ENCODE measurements around the gene ROM1. TPM values are rescaled to one million over a fixed set of nuclear protein-coding genes. Genes with fewer than 3 reads are reported as not detected.

ROM1 gene
- total RNA-seq, 1 experiment from 2014 or later: 2.7 TPM

DNA sequence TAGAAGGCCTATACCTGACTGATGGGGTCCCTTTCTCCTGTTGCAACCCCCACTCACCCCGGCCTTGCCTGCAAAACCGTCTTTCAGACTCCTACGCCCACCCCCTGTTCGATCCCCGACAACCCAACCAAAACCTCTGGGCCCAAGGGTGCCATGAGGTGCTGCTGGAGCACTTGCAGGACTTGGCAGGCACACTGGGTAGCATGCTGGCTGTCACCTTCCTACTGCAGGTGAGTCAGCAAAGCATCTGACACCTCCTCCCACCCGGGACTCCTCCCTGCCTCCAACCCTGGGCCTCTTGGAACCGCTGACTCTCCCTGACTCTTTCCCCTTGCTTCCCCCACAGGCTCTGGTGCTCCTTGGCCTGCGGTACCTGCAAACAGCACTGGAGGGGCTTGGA lies 1.2 kb downstream of the ROM1 start:
- ATAC-seq: peak; percentile 43
- BruUV-seq (replicated peaks): no TSS peak
- ChIA-PET CTCF (no interaction called here), RAD21 (ENCODE audit: low non-redundant PET in 1 of 2, low total read pairs in 2 of 2, uncharacterized antibody in 2 of 2, unreplicated experiment in 2 of 2) (no interaction called here), POLR2A (interaction anchor here (0.9 to 2.2 kb wide), 2 partner anchors 8 to 23 kb away, joined by 3 to 5 read pairs; partner anchors contain the start of genes B3GAT3 and TUT1)
- no peaks in the 10 kb centered on the region for H3K9me3 ChIP-seq (ENCODE audit: control insufficient read depth in 1 of 2, insufficient read depth in 1 of 2, low read depth in 1 of 2, low read length in 2 of 2)
- no peaks in the 10 kb centered on the region for H4K20me1 ChIP-seq (ENCODE audit: insufficient read depth)
- H3K27me3 ChIP-seq (ENCODE audit: insufficient read depth, low read length): no peaks in the 10 kb centered on the region
- peaks cover 0 to 5% of the 10 kb centered on the region in 2 experiments; a peak in 2 of 4 replicates for H3K36me3 ChIP-seq (ENCODE audit: control insufficient read depth in 1 of 2, insufficient read depth in 2 of 2, low read length in 2 of 2)
- peaks cover 28 to 45% of the 10 kb centered on the region in 2 experiments for H3K4me1 ChIP-seq (ENCODE audit: control insufficient read depth in 1 of 2, insufficient read depth in 2 of 2, low read length in 2 of 2)
- peak overlapping the region; percentile 87 for H3K4me2 ChIP-seq (ENCODE audit: low read length)
- H2AFZ ChIP-seq (ENCODE audit: low read depth, low read length, poor library complexity, severe bottlenecking): no peak overlapping the region
- TF ChIP-seq, protein P1, sequence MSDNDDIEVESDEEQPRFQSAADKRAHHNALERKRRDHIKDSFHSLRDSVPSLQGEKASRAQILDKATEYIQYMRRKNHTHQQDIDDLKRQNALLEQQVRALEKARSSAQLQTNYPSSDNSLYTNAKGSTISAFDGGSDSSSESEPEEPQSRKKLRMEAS (IDR thresholded peaks at IDR 0.05): peak; percentile 88
- TF ChIP-seq EZH2phosphoT487 (IDR thresholded peaks at IDR 0.05; ENCODE audit: borderline replicate concordance) (no peak), EZH2 (IDR thresholded peaks at IDR 0.05) (no peak), FOSL1 (IDR thresholded peaks at IDR 0.05; ENCODE audit: low read depth) (no peak), EGR1 (IDR thresholded peaks at IDR 0.05; ENCODE audit: low read depth) (no peak), SIN3A (IDR thresholded peaks at IDR 0.05; ENCODE audit: low read depth) (peak; percentile 66; the same call in 1 of the 2 replicates), CBX3 (IDR thresholded peaks at IDR 0.05; ENCODE audit: low read depth) (no peak), ZFX (IDR thresholded peaks at IDR 0.05) (no peak), TCF7L2 (IDR thresholded peaks at IDR 0.05; ENCODE audit: borderline replicate concordance, extremely low read depth, insufficient read depth, insufficient read length) (no peak), SRF (IDR thresholded peaks at IDR 0.05; ENCODE audit: low read depth) (no peak)
- peaks cover 13% of the 10 kb centered on the region for H3K79me2 ChIP-seq (ENCODE audit: insufficient read depth, low read length)
- DNase-seq (ENCODE audit: low read depth, low spot score): no peak
- peak overlapping the region in 1 of 2 experiments; percentile 32; a peak in 1 of 4 replicates for H3K4me3 ChIP-seq (replicated peaks in 1 of 2; ENCODE audit: low read depth in 1 of 2, low read length in 2 of 2)
- peak overlapping the region; percentile 83 for H3K27ac ChIP-seq (ENCODE audit: low read depth, low read length)
- intact Hi-C loops (cut with micrococcal nuclease): loop anchor here (5.0 kb wide), 1 partner anchor 33 kb away; the partner anchor contains the start of gene GANAB
- H3K9ac ChIP-seq (ENCODE audit: low read length): peak overlapping the region; percentile 93
- no peaks in the 10 kb centered on the region for H3K9me2 ChIP-seq (ENCODE audit: insufficient read depth)

DNA sequence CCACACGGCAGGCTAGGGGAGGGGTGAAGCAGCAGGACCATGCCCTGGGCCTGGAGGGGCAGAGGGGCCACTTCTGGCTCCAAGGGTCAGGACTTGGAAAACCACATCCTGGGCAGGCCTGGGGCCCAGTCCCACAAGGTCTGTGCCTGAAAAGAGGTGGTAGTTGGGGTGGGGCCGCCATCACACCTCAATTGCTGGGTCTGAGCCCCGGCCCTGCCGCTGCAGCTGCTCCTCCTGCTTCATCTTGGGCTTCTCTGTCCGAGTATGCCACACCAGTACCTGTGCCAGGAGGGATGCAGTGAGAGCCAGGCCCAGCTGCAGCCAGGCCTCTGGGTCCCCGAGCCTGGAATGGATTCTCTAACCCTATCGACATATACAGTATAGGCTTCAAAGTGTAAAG lies 2.5 kb downstream of the ROM1 start:
- H3K4me1 ChIP-seq (ENCODE audit: control insufficient read depth in 1 of 2, insufficient read depth in 2 of 2, low read length in 2 of 2): peaks cover 30 to 48% of the 10 kb centered on the region in 2 experiments
- H3K79me2 ChIP-seq (ENCODE audit: insufficient read depth, low read length): peaks cover 17% of the 10 kb centered on the region
- RAD21 ChIA-PET (ENCODE audit: low non-redundant PET in 1 of 2, low total read pairs in 2 of 2, uncharacterized antibody in 2 of 2, unreplicated experiment in 2 of 2): no interaction called here
- POLR2A ChIA-PET: no interaction called here
- H3K4me2 ChIP-seq (ENCODE audit: low read length): peak overlapping the region; percentile 87; the same call in 1 of the 2 replicates
- CTCF ChIA-PET: no interaction called here
- H2AFZ ChIP-seq (ENCODE audit: low read depth, low read length, poor library complexity, severe bottlenecking): no peak overlapping the region
- no peaks in the 10 kb centered on the region for H3K9me3 ChIP-seq (ENCODE audit: control insufficient read depth in 1 of 2, insufficient read depth in 1 of 2, low read depth in 1 of 2, low read length in 2 of 2)
- DNase-seq (ENCODE audit: low read depth, low spot score): no peak
- H4K20me1 ChIP-seq (ENCODE audit: insufficient read depth): no peaks in the 10 kb centered on the region
- no TSS peak for BruUV-seq (replicated peaks)
- no peak overlapping the region for H3K4me3 ChIP-seq (replicated peaks in 1 of 2; ENCODE audit: low read depth in 1 of 2, low read length in 2 of 2)
- peak overlapping the region; percentile 93; the same call in 1 of the 2 replicates for H3K9ac ChIP-seq (ENCODE audit: low read length)
- H3K9me2 ChIP-seq (ENCODE audit: insufficient read depth): no peaks in the 10 kb centered on the region
- H3K27ac ChIP-seq (ENCODE audit: low read depth, low read length): peak overlapping the region; percentile 83
- H3K27me3 ChIP-seq (ENCODE audit: insufficient read depth, low read length): no peaks in the 10 kb centered on the region
- no peak for TF ChIP-seq EZH2phosphoT487 (IDR thresholded peaks at IDR 0.05; ENCODE audit: borderline replicate concordance)
- TF ChIP-seq, protein P1 (IDR thresholded peaks at IDR 0.05): no peak
- TF ChIP-seq TCF7L2 (IDR thresholded peaks at IDR 0.05; ENCODE audit: borderline replicate concordance, extremely low read depth, insufficient read depth, insufficient read length): no peak
- TF ChIP-seq, protein P2, sequence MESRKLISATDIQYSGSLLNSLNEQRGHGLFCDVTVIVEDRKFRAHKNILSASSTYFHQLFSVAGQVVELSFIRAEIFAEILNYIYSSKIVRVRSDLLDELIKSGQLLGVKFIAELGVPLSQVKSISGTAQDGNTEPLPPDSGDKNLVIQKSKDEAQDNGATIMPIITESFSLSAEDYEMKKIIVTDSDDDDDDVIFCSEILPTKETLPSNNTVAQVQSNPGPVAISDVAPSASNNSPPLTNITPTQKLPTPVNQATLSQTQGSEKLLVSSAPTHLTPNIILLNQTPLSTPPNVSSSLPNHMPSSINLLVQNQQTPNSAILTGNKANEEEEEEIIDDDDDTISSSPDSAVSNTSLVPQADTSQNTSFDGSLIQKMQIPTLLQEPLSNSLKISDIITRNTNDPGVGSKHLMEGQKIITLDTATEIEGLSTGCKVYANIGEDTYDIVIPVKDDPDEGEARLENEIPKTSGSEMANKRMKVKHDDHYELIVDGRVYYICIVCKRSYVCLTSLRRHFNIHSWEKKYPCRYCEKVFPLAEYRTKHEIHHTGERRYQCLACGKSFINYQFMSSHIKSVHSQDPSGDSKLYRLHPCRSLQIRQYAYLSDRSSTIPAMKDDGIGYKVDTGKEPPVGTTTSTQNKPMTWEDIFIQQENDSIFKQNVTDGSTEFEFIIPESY (IDR thresholded peaks at IDR 0.05; ENCODE audit: extremely low read depth, insufficient replicate concordance, low read length): no peak
- TF ChIP-seq, protein P3, sequence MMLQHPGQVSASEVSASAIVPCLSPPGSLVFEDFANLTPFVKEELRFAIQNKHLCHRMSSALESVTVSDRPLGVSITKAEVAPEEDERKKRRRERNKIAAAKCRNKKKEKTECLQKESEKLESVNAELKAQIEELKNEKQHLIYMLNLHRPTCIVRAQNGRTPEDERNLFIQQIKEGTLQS (IDR thresholded peaks at IDR 0.05): no peak
- TF ChIP-seq EGR1 (IDR thresholded peaks at IDR 0.05; ENCODE audit: low read depth): no peak
- no peak for TF ChIP-seq SRF (IDR thresholded peaks at IDR 0.05; ENCODE audit: low read depth)
- ATAC-seq: no peak
- peaks cover 0 to 4% of the 10 kb centered on the region in 2 experiments; a peak in 2 of 4 replicates for H3K36me3 ChIP-seq (ENCODE audit: control insufficient read depth in 1 of 2, insufficient read depth in 2 of 2, low read length in 2 of 2)
- intact Hi-C loops (cut with micrococcal nuclease): no loop called here
